Neural progenitor cell (in vitro differentiated cells): ENCODE data around the gene SMYD3. TPM values are rescaled to one million over a fixed set of nuclear protein-coding genes. Genes with fewer than 3 reads are reported as not detected.

ENCODE experiments used
- DNase-seq: peaks from one replicate; pipeline ENCODE4 v3.0.0-alpha.2; 2016; ENCODE audit warnings: low spot score
- H2AFZ ChIP-seq: fragments of 200-600 bp; sonication (generic); replicated peaks from 2 replicates; pipeline ENCODE4 v1.6.1; 2016; ENCODE audit warnings: antibody characterized with exemption
- H3F3A ChIP-seq: fragments of 200-600 bp; sonication (generic); 2 replicates; pipeline ENCODE4 v1.6.1; 2016; ENCODE audit warnings: antibody characterized with exemption, low read depth
- H3K27ac ChIP-seq: fragments of 200-600 bp; sonication (generic); 2 replicates; pipeline ENCODE4 v1.5.1; 2016; ENCODE audit warnings: mild to moderate bottlenecking
- H3K27me3 ChIP-seq: fragments of 200-600 bp; sonication (generic); 2 replicates; pipeline ENCODE4 v1.6.1; 2016; ENCODE audit warnings: mild to moderate bottlenecking, moderate library complexity
- H3K36me3 ChIP-seq: fragments of 200-600 bp; sonication (generic); 2 replicates; pipeline ENCODE4 v1.5.1; 2016
- H3K4me1 ChIP-seq: fragments of 200-600 bp; sonication (generic); 2 replicates; pipeline ENCODE4 v1.6.1; 2016; ENCODE audit warnings: mixed run types
- H3K4me2 ChIP-seq: fragments of 200-600 bp; sonication (generic); 2 replicates; pipeline ENCODE4 v1.6.1; 2016
- H3K4me3 ChIP-seq: fragments of 200-600 bp; sonication (generic); 2 replicates; pipeline ENCODE4 v1.5.1; 2016
- H3K79me2 ChIP-seq: fragments of 200-600 bp; sonication (generic); 2 replicates; pipeline ENCODE4 v1.6.1; 2016; ENCODE audit warnings: low read depth
- H3K9ac ChIP-seq: fragments of 200-600 bp; sonication (generic); 2 replicates; pipeline ENCODE4 v1.6.1; 2016
- H3K9me3 ChIP-seq: fragments of 200-600 bp; sonication (generic); 2 replicates; pipeline ENCODE4 v1.5.1; 2016; ENCODE audit warnings: low read depth
- H4K20me1 ChIP-seq: fragments of 200-600 bp; sonication (generic); 2 replicates; pipeline ENCODE4 v1.6.1; 2016; ENCODE audit warnings: low read depth
- H3K27ac Mint-ChIP-seq: 3 replicates; pipeline ENCODE4 v1.8.0; 2021; ENCODE audit warnings: mixed read lengths
- H3K27me3 Mint-ChIP-seq: 2 replicates; pipeline ENCODE4 v1.8.0; 2022; ENCODE audit warnings: low read depth, mild to moderate bottlenecking, inconsistent platforms, moderate library complexity, mixed read lengths; ENCODE audit not compliant: insufficient read depth
- H3K36me3 Mint-ChIP-seq: 3 replicates; pipeline ENCODE4 v1.8.0; 2021; ENCODE audit warnings: mixed read lengths
- H3K4me1 Mint-ChIP-seq: 3 replicates; pipeline ENCODE4 v1.8.0; 2021; ENCODE audit warnings: mixed read lengths
- H3K4me3 Mint-ChIP-seq: 3 replicates; pipeline ENCODE4 v1.8.0; 2021; ENCODE audit warnings: mild to moderate bottlenecking, moderate library complexity, mixed read lengths
- H3K9me3 Mint-ChIP-seq: 3 replicates; pipeline ENCODE4 v1.8.0; 2020; ENCODE audit warnings: mixed read lengths
- EZH2 ChIP-seq: fragments of 200-600 bp; sonication (generic); IDR thresholded peaks from 2 replicates; pipeline ENCODE4 v1.6.1; 2017; ENCODE audit warnings: antibody characterized with exemption, mild to moderate bottlenecking, moderate library complexity
- EZH2phosphoT487 ChIP-seq: fragments of 200-600 bp; sonication (generic); IDR thresholded peaks from 2 replicates; pipeline ENCODE4 v1.6.1; 2017; ENCODE audit warnings: antibody characterized with exemption
- total RNA-seq: library from RNA; depleted of rRNA; stranded (reverse); fragments of >200 nt; gene quantifications from 2 replicates; pipeline ENCODE4 v1.2.3, GENCODE V29; 2015; ENCODE audit warnings: low replicate concordance
- TF ChIP-seq, protein P1 (sequence below): fragments of 200-600 bp; sonication (generic); IDR thresholded peaks from 2 replicates; pipeline ENCODE4 v1.5.1; 2017; ENCODE audit warnings: antibody characterized with exemption, mild to moderate bottlenecking

The SMYD3 gene
- total RNA-seq, 1 donor from 2014 or later = 43.2 TPM

DNA sequence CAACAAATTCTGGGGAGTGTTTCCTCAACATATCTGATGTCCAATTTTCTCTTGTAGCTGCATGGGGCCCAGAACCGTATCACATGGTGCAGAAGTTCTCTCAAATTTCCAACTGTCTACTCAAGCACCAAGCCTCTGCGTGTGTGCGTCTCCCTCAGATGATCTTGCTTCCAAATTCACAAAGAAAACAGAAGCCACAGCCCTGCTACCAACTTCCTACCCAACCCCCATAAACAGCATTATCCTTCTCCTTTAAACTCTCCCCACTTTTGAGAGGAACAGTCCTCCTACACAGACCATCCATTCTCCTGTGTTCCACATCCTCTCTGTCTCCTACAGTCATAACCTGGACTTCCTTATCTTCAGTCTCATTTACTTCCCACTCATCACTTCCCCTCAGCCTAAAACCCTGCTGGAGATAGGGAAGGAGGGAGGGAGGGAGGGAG is 354.1 kb downstream of the SMYD3 start:
- H3K36me3 ChIP-seq = no peaks in the 10 kb centered on the region
- H3K79me2 ChIP-seq = no peaks in the 10 kb centered on the region
- Mint-ChIP-seq H3K9me3 (peaks cover 3% of the 10 kb centered on the region), H3K4me1 (peaks cover 18% of the 10 kb centered on the region), H3K27ac (no peak overlapping the region), H3K36me3 (no peaks in the 10 kb centered on the region), H3K4me3 (no peak overlapping the region), H3K27me3 (peaks cover 2% of the 10 kb centered on the region)
- no peaks in the 10 kb centered on the region for H3K9me3 ChIP-seq
- H3K4me2 ChIP-seq = no peak overlapping the region
- no peak for DNase-seq
- H3K9ac ChIP-seq = no peak overlapping the region
- H3K4me3 ChIP-seq = no peak overlapping the region
- H4K20me1 ChIP-seq = no peaks in the 10 kb centered on the region
- H3K4me1 ChIP-seq = peaks cover 19% of the 10 kb centered on the region
- H3K27ac ChIP-seq = no peak overlapping the region
- H2AFZ ChIP-seq = no peak overlapping the region
- H3K27me3 ChIP-seq = no peaks in the 10 kb centered on the region
- no peaks in the 10 kb centered on the region for H3F3A ChIP-seq
- TF ChIP-seq, protein P1, sequence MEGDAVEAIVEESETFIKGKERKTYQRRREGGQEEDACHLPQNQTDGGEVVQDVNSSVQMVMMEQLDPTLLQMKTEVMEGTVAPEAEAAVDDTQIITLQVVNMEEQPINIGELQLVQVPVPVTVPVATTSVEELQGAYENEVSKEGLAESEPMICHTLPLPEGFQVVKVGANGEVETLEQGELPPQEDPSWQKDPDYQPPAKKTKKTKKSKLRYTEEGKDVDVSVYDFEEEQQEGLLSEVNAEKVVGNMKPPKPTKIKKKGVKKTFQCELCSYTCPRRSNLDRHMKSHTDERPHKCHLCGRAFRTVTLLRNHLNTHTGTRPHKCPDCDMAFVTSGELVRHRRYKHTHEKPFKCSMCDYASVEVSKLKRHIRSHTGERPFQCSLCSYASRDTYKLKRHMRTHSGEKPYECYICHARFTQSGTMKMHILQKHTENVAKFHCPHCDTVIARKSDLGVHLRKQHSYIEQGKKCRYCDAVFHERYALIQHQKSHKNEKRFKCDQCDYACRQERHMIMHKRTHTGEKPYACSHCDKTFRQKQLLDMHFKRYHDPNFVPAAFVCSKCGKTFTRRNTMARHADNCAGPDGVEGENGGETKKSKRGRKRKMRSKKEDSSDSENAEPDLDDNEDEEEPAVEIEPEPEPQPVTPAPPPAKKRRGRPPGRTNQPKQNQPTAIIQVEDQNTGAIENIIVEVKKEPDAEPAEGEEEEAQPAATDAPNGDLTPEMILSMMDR = no peak
- TF ChIP-seq EZH2phosphoT487 (no peak), EZH2 (no peak)

DNA sequence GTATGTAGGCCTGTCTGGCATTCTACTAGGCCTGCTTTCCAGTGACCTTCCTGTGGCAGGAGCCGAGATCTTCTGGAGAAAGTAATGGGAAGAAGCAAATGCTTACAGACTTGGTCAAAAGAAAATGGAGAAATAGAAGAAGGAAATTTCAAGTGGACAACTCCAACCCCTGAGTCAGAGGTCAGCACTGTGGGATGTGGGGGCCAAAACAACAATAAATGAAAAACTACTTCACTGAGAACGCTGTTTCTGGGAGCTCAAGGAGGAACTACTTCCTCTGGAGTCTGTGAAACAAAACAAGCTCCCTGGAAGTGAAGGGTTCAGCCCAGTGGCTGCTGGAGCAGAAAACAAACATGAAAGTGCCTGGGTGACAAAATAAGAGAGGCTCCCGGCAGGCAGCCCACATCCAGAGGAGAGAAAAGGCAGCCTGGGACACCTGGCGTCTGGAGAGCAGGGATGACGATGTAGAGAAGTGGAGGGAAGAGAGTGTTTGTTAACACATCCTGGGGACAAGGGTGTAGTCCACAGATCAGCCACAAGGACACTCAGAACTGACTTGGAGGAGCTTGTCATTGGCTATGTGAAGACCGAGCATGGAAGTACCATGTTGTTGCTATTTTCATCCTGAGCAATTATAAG is 355.2 kb downstream of the SMYD3 start:
- Histone ChIP-seq H3K27ac (no peak overlapping the region), H3K4me1 (peaks cover 17% of the 10 kb centered on the region), H3K4me2 (peak overlapping the region; percentile 12), H3K9me3 (no peaks in the 10 kb centered on the region), H3K79me2 (no peaks in the 10 kb centered on the region), H3K27me3 (no peaks in the 10 kb centered on the region), H3K9ac (no peak overlapping the region), H3K4me3 (no peak overlapping the region), H2AFZ (no peak overlapping the region), H3K36me3 (no peaks in the 10 kb centered on the region), H4K20me1 (no peaks in the 10 kb centered on the region), H3F3A (no peaks in the 10 kb centered on the region)
- H3K9me3 Mint-ChIP-seq = peaks cover 3% of the 10 kb centered on the region
- H3K27ac Mint-ChIP-seq = peak overlapping the region; percentile 22
- peaks cover 24% of the 10 kb centered on the region for H3K4me1 Mint-ChIP-seq
- peak; percentile 37 for DNase-seq
- TF ChIP-seq, protein P1 = no peak
- no peak for TF ChIP-seq EZH2phosphoT487
- no peak for TF ChIP-seq EZH2
- no peaks in the 10 kb centered on the region for H3K36me3 Mint-ChIP-seq
- no peak overlapping the region for H3K4me3 Mint-ChIP-seq
- H3K27me3 Mint-ChIP-seq = peaks cover 2% of the 10 kb centered on the region

DNA sequence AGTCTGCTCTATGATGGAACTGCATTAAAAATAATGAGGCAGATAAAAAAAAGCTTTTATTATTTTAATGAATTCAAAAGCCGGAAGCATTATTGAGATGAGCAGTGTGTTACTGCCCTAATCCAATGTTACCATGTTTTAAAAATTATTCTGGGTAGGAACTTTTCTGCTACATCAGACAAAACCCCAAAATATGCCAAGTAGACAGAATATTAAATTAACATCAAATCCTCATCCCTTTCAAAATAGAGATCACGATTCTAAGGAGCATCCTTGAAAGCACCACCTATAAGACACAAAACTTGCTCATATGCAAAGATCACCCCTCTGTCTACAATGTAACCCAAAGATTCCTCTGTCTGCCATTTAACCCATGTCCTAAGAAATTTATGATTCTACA is 357.5 kb downstream of the SMYD3 start:
- no peaks in the 10 kb centered on the region for H3K27me3 ChIP-seq

More for the DNA sequence above, 357.5 kb downstream of the SMYD3 start:
- Histone ChIP-seq H3K27ac (no peak overlapping the region), H3K9ac (no peak overlapping the region), H4K20me1 (no peaks in the 10 kb centered on the region), H3K36me3 (no peaks in the 10 kb centered on the region), H3K79me2 (no peaks in the 10 kb centered on the region), H3K4me3 (no peak overlapping the region), H2AFZ (no peak overlapping the region), H3K4me2 (no peak overlapping the region), H3F3A (no peaks in the 10 kb centered on the region), H3K4me1 (peaks cover 16% of the 10 kb centered on the region), H3K9me3 (no peaks in the 10 kb centered on the region)
- DNase-seq = no peak
- H3K36me3 Mint-ChIP-seq = no peaks in the 10 kb centered on the region
- H3K4me3 Mint-ChIP-seq = no peak overlapping the region
- TF ChIP-seq EZH2phosphoT487 = no peak
- no peak for TF ChIP-seq EZH2
- TF ChIP-seq, protein P1 = no peak
- H3K27me3 Mint-ChIP-seq = peaks cover 5% of the 10 kb centered on the region
- peaks cover 3% of the 10 kb centered on the region for H3K9me3 Mint-ChIP-seq
- peaks cover 31% of the 10 kb centered on the region for H3K4me1 Mint-ChIP-seq
- H3K27ac Mint-ChIP-seq = no peak overlapping the region
